SK-N-SH (cell line): ENCODE results near the gene CENPP. TPM values are rescaled to one million over a fixed set of nuclear protein-coding genes. Genes with fewer than 3 reads are reported as not detected.

ENCODE experiments used
- CTCF ChIA-PET: fragments of 300-600, 350-600 bp; formaldehyde crosslinking; extraction: SDS; loops from one replicate; lab custom pipeline; 2021; lab: Yijun Ruan, JAX
- POLR2A ChIA-PET: fragments of 350-600 bp; sonication (Branson Sonifier 250); formaldehyde crosslinking; extraction: SDS; loops from one replicate; lab custom pipeline; 2020; ENCODE audit warnings: antibody characterized with exemption, inconsistent platforms; lab: Yijun Ruan, JAX
- DNase-seq: peaks from one replicate; pipeline ENCODE4 v3.0.0; 2012
- H2AFZ ChIP-seq: fragments of 200-600 bp; sonication (generic); 2 replicates; pipeline ENCODE4 v1.8.1; 2016; ENCODE audit warnings: antibody characterized with exemption, mild to moderate bottlenecking, low read depth
- H3F3A ChIP-seq: fragments of 200-600 bp; sonication (generic); replicated peaks from 2 replicates; pipeline ENCODE3; 2016; ENCODE audit warnings: antibody characterized with exemption, mild to moderate bottlenecking; ENCODE audit not compliant: insufficient read depth
- H3K27ac ChIP-seq, 2 experiments: fragments of 200-500 bp in 1 of 2; fragments of 200-600 bp in 1 of 2; sonication (Bioruptor generic) in 1 of 2; sonication (generic), shearing (Covaris generic) in 1 of 2; 2 replicates each; pipeline versions ENCODE4 v1.5.1 to v1.6.1; 2014 to 2016; ENCODE audit warnings: low read depth in 2 of 2, inconsistent platforms in 1 of 2, low read length in 1 of 2, mild to moderate bottlenecking in 1 of 2, mixed read lengths in 1 of 2
- H3K27me3 ChIP-seq: fragments of 200-600 bp; sonication (generic), shearing (Covaris generic); 2 replicates; pipeline ENCODE4 v1.6.1; 2016; ENCODE audit warnings: mixed run types; ENCODE audit not compliant: insufficient read depth
- H3K36me3 ChIP-seq, 2 experiments: fragments of 200-500 bp in 1 of 2; fragments of 200-600 bp in 1 of 2; sonication (Bioruptor generic) in 1 of 2; sonication (generic) in 1 of 2; replicated peaks in 1 of 2; 2 replicates each; pipeline versions ENCODE3 to v1.5.1; 2014 to 2016; ENCODE audit warnings: low read length in 1 of 2, mild to moderate bottlenecking in 1 of 2; ENCODE audit not compliant: insufficient read depth in 2 of 2, control insufficient read depth in 1 of 2
- H3K4me1 ChIP-seq, 2 experiments: fragments of 200-500 bp in 1 of 2; fragments of 200-600 bp in 1 of 2; sonication (Bioruptor generic) in 1 of 2; sonication (generic), shearing (Covaris generic) in 1 of 2; 2 replicates each; pipeline versions ENCODE4 v1.5.1 to v1.6.1; 2014 to 2016; ENCODE audit warnings: low read depth in 1 of 2, low read length in 1 of 2, mixed run types in 1 of 2; ENCODE audit not compliant: insufficient read depth in 2 of 2, control insufficient read depth in 1 of 2
- H3K4me2 ChIP-seq: fragments of 200-600 bp; sonication (generic), shearing (Covaris generic); 2 replicates; pipeline ENCODE4 v1.6.1; 2017; ENCODE audit warnings: mixed run types
- H3K4me3 ChIP-seq, 2 experiments: fragments of 200-500 bp in 1 of 2; fragments of 200-600 bp in 1 of 2; sonication (Bioruptor generic) in 1 of 2; sonication (generic), shearing (Covaris generic) in 1 of 2; 2 replicates each; pipeline versions ENCODE4 v1.5.1 to v1.8.1; 2014 to 2016; ENCODE audit warnings: low read depth in 2 of 2, inconsistent platforms in 1 of 2, low read length in 1 of 2, mild to moderate bottlenecking in 1 of 2, mixed read lengths in 1 of 2, moderate library complexity in 1 of 2
- H3K79me2 ChIP-seq: fragments of 200-600 bp; sonication (generic); 2 replicates; pipeline ENCODE4 v1.8.1; 2017; ENCODE audit warnings: mild to moderate bottlenecking; ENCODE audit not compliant: insufficient read depth
- H3K9ac ChIP-seq: fragments of 200-600 bp; sonication (generic); 2 replicates; pipeline ENCODE4 v1.6.1; 2017; ENCODE audit warnings: mixed run types
- H3K9me2 ChIP-seq: fragments of 200-600 bp; sonication (generic); 2 replicates; pipeline ENCODE4 v1.6.1; 2017; ENCODE audit warnings: mixed run types
- H3K9me3 ChIP-seq: fragments of 200-600 bp; sonication (generic); 2 replicates; pipeline ENCODE4 v1.6.1; 2017; ENCODE audit warnings: mixed run types, mild to moderate bottlenecking, moderate library complexity
- H4K20me1 ChIP-seq: fragments of 200-600 bp; sonication (generic); 2 replicates; pipeline ENCODE4 v1.6.1; 2017; ENCODE audit warnings: mild to moderate bottlenecking, mixed run types; ENCODE audit not compliant: insufficient read depth
- EP300 ChIP-seq, 2 experiments: IDR thresholded peaks; 2 replicates each; pipeline versions ENCODE4 v1.4.0 to v1.6.1; 2012; ENCODE audit warnings: borderline replicate concordance in 1 of 2, low read depth in 1 of 2, low read length in 1 of 2
- EZH2phosphoT487 ChIP-seq: fragments of 200-600 bp; sonication (generic); IDR thresholded peaks from 2 replicates; pipeline ENCODE4 v1.6.1; 2017; ENCODE audit warnings: low read depth, mixed run types, mild to moderate bottlenecking, antibody characterized with exemption, moderate library complexity, borderline replicate concordance
- FOXJ3 ChIP-seq: sonication (generic); formaldehyde crosslinking; IDR thresholded peaks from 2 replicates; pipeline ENCODE4 v1.5.1; 2020; ENCODE audit warnings: mild to moderate bottlenecking, missing genetic modification reagents
- FOXM1 ChIP-seq: IDR thresholded peaks from 2 replicates; pipeline ENCODE4 v1.4.0; 2012; ENCODE audit warnings: low read depth, mild to moderate bottlenecking
- GABPA ChIP-seq: IDR thresholded peaks from 2 replicates; pipeline ENCODE4 v1.4.0; 2012; ENCODE audit warnings: low read depth, mild to moderate bottlenecking
- IRF3 ChIP-seq: fragments of 150-350 bp; IDR thresholded peaks from 2 replicates; pipeline ENCODE4 v1.6.1; 2016; ENCODE audit warnings: mild to moderate bottlenecking, low read depth, low read length
- MAX ChIP-seq: IDR thresholded peaks from 2 replicates; pipeline ENCODE4 v1.4.0; 2012; ENCODE audit warnings: low read depth
- MEF2A ChIP-seq: IDR thresholded peaks from 2 replicates; pipeline ENCODE4 v1.4.0; 2012; ENCODE audit warnings: low read depth, borderline replicate concordance
- NFIC ChIP-seq: IDR thresholded peaks from 2 replicates; pipeline ENCODE4 v1.4.0; 2012; ENCODE audit warnings: borderline replicate concordance
- NRF1 ChIP-seq: IDR thresholded peaks from 2 replicates; pipeline ENCODE4 v1.6.1; 2012; ENCODE audit warnings: low read depth, mild to moderate bottlenecking, low read length
- RAD21 ChIP-seq: IDR thresholded peaks from 2 replicates; pipeline ENCODE4 v1.6.1; 2012; ENCODE audit warnings: mild to moderate bottlenecking, low read length
- RCOR1 ChIP-seq: fragments of 150-350 bp; IDR thresholded peaks from 2 replicates; pipeline ENCODE4 v1.6.1; 2017; ENCODE audit warnings: antibody characterized with exemption, low read length
- RXRA ChIP-seq: IDR thresholded peaks from 2 replicates; pipeline ENCODE4 v1.4.0; 2012; ENCODE audit warnings: low read depth, mild to moderate bottlenecking, borderline replicate concordance
- SMC3 ChIP-seq: IDR thresholded peaks from 2 replicates; pipeline ENCODE4 v1.6.1; 2012; ENCODE audit warnings: low read depth, low read length, improper control_type of control experiment
- TCF12 ChIP-seq: IDR thresholded peaks from 2 replicates; pipeline ENCODE4 v1.4.0; 2012
- TEAD4 ChIP-seq: IDR thresholded peaks from 2 replicates; pipeline ENCODE4 v1.4.0; 2012; ENCODE audit warnings: mild to moderate bottlenecking, borderline replicate concordance; ENCODE audit not compliant: insufficient read depth
- YY1 ChIP-seq: IDR thresholded peaks from 2 replicates; pipeline ENCODE4 v1.4.0; 2012; ENCODE audit warnings: low read depth, mild to moderate bottlenecking
- ZBTB33 ChIP-seq: IDR thresholded peaks from 2 replicates; pipeline ENCODE4 v1.4.0; 2012; ENCODE audit warnings: low read depth, borderline replicate concordance
- WGBS: methylation state at CpG from one replicate; pipeline ENCODE4 v1.1.6; 2017; ENCODE audit warnings: low lambda C conversion rate; 5-methylcytosine and 5-hydroxymethylcytosine counted together
- polyA plus RNA-seq, 3 experiments: library from polyadenylated mRNA; depleted of rRNA; stranded (reverse); fragments of >200 nt; gene quantifications; 2 replicates each; pipeline ENCODE4 v1.2.3, GENCODE V29; 2012
- TF ChIP-seq, protein P1 (sequence below): IDR thresholded peaks from 2 replicates; pipeline ENCODE4 v1.4.0; 2012; ENCODE audit warnings: low read depth, borderline replicate concordance

Gene CENPP
- polyA plus RNA-seq, 1 of the 3 experiments (the other 2 are of a cell fraction), result 1.3 TPM

DNA sequence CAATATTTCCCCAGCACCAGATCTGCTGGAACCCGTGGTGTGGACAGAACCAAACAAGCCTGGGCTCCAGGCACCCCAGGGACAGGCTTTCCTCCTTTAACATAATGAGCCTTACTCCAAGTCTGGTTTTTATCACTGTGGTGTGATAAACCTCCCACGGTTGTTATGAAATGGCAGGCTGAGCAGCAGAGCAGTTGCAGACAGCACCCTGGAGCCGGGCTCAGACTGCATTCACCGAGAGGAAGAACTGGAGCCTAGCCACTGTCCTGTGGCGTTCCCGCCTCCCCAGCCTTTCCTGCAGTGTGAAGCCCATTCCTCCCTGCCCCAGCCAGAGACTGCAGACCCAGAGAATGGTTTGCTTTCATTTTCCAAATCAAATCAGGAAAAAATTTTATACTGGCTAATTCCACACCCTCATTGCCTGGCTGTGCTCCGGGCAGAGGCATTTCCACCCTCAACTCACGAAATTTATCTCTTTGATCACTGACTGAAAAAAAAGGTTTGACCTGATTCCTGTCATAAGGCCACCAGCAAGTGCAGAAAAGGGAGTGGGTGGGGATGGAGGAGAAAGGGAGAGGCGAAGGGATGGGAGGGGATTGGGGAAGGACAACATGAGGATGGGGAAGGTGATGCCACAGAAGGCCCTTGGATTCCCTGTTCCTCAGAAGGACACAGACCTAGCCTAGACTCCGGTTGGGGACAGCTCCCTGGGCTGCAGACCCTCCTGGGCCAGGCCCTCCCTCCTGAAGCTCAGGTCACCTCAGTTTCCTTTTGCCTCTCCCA is 325.3 kb downstream of the CENPP start (continued):
- TF ChIP-seq TCF12 (no peak), FOXM1 (no peak), RCOR1 (0 out of 2 replicates have a peak, but pooled peaks have one; percentile 2), YY1 (no peak), EP300 (IDR thresholded peaks at IDR 0.05; ENCODE audit: borderline replicate concordance in 1 of 2, low read depth in 1 of 2, low read length in 1 of 2) (peak in 1 of 2 experiments; percentile 65; a peak in 2 of 4 replicates), EZH2phosphoT487 (no peak)
- TF ChIP-seq, protein P1, sequence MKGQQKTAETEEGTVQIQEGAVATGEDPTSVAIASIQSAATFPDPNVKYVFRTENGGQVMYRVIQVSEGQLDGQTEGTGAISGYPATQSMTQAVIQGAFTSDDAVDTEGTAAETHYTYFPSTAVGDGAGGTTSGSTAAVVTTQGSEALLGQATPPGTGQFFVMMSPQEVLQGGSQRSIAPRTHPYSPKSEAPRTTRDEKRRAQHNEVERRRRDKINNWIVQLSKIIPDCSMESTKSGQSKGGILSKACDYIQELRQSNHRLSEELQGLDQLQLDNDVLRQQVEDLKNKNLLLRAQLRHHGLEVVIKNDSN, result no peak

GRCh38 chr9:92652461-92652860 is 326.7 kb downstream of the CENPP start:
- Histone ChIP-seq H4K20me1 (no peaks in the 10 kb centered on the region), H3K4me2 (no peak overlapping the region), H3K9me3 (no peaks in the 10 kb centered on the region), H2AFZ (no peak overlapping the region), H3K79me2 (peaks cover 38% of the 10 kb centered on the region), H3K27me3 (no peaks in the 10 kb centered on the region), H3K36me3 (peaks cover 11 to 47% of the 10 kb centered on the region in 2 experiments), H3K9me2 (no peaks in the 10 kb centered on the region), H3K4me3 (no peak overlapping the region), H3K4me1 (peaks cover 0 to 39% of the 10 kb centered on the region in 2 experiments; a peak in 1 of 4 replicates), H3F3A (no peaks in the 10 kb centered on the region), H3K27ac (peak overlapping the region in 1 of 2 experiments; percentile 29; a peak in 1 of 4 replicates), H3K9ac (no peak overlapping the region)
- POLR2A ChIA-PET, result no interaction called here
- TF ChIP-seq FOXJ3 (CRISPR knock-in tag) (no peak), MAX (no peak), SMC3 (no peak)
- CTCF ChIA-PET, result interaction anchor here (0.8 to 2.2 kb wide), 2 partner anchors 17 to 64 kb away, joined by 3 to 13 read pairs; no protein-coding TSS in a partner anchor
- no peak for DNase-seq
- WGBS, result 83% methylated on average over 1 of the region's 1 CpG

GRCh38 chr9:92654481-92655301 is 328.9 kb downstream of the CENPP start:
- ChIA-PET POLR2A (no interaction called here), CTCF (interaction anchor here (0.7 to 1.1 kb wide), 3 partner anchors 12 to 32 kb away, joined by 3 read pairs; no protein-coding TSS in a partner anchor)
- H3K4me3 ChIP-seq, result no peak overlapping the region
- H3K4me1 ChIP-seq, result peaks cover 0 to 20% of the 10 kb centered on the region in 2 experiments; a peak in 1 of 4 replicates
- 96% methylated on average over 16 of the region's 19 CpGs for WGBS
- H3K9ac ChIP-seq, result no peak overlapping the region
- H3K9me3 ChIP-seq, result no peaks in the 10 kb centered on the region
- no peak overlapping the region for H2AFZ ChIP-seq
- H3K79me2 ChIP-seq, result peaks cover 54% of the 10 kb centered on the region
- no peak overlapping the region for H3K27ac ChIP-seq
- H3K4me2 ChIP-seq, result no peak overlapping the region
- H4K20me1 ChIP-seq, result no peaks in the 10 kb centered on the region
- H3K9me2 ChIP-seq, result no peaks in the 10 kb centered on the region
- DNase-seq, result no peak
- H3K36me3 ChIP-seq, result peaks cover 0 to 34% of the 10 kb centered on the region in 2 experiments
- no peaks in the 10 kb centered on the region for H3F3A ChIP-seq
- no peaks in the 10 kb centered on the region for H3K27me3 ChIP-seq
- TF ChIP-seq RAD21 (no peak), RXRA (no peak), NRF1 (no peak), IRF3 (no peak), MEF2A (no peak), ZBTB33 (no peak), NFIC (no peak), TEAD4 (no peak), GABPA (no peak)
- TF ChIP-seq, protein P1, result no peak
